ENCODE measurements around the gene FAM193A.

The FAM193A gene

DNA sequence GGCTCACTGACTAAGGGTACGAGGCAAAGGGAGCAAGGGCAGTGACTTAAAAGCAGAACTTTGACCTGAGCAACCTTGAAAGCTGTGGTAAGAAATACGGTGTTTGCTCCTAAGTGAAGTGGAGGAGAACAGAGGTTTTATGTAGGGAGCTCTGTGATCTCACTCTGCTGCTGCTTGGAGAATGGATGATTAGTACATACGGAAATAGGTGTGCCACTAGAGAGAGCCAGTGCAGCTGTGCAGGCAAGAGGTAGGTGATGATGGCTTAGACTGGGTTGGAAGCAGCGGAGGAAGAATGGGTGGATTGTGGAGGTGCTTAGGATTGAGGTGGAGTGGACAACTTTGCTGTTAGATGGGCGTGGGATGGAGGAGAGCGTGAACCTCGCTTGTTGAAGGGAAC is 85.0 kb downstream of the FAM193A start:
- H3K4me3 ChIP-seq (replicated peaks; ENCODE audit: low read depth, low read length), result no peak overlapping the region
- TF ChIP-seq CTCF (IDR thresholded peaks at IDR 0.05; ENCODE audit: low read length, missing control alignments), result no peak
- no peak for DNase-seq (ENCODE audit: low read depth)

GRCh38 chr4:2623442-2623841 is 87.0 kb downstream of the FAM193A start:
- no peak overlapping the region for H3K4me3 ChIP-seq (replicated peaks; ENCODE audit: low read depth, low read length)
- no peak for TF ChIP-seq CTCF (IDR thresholded peaks at IDR 0.05; ENCODE audit: low read length, missing control alignments)
- DNase-seq (ENCODE audit: low read depth), result no peak

GRCh38 chr4:2624782-2625530 is 88.5 kb downstream of the FAM193A start:
- no peak for TF ChIP-seq CTCF (IDR thresholded peaks at IDR 0.05; ENCODE audit: low read length, missing control alignments)
- no peak for DNase-seq (ENCODE audit: low read depth)
- no peak overlapping the region for H3K4me3 ChIP-seq (replicated peaks; ENCODE audit: low read depth, low read length)

DNA sequence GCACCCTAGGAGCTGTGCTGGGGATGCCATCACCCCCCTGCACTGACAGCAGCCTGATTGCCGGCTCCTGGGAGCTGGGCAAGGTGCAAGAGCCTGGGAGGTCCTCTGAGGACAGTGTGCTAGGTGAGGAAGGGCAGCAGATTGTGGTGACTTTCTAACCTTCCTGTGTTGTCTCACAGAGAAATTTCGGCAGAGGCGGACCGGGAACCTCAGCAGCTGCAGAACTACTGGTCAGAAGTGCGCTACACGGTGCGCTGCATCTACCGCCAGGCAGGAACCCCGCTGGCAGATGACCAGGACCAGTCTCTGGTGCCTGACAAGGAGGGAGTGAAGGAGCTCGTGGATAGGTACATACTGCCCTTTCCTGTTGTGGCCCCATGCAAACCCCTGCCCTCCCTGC is 89.8 kb downstream of the FAM193A start:
- TF ChIP-seq CTCF (IDR thresholded peaks at IDR 0.05; ENCODE audit: low read length, missing control alignments), result no peak
- H3K4me3 ChIP-seq (replicated peaks; ENCODE audit: low read depth, low read length), result no peak overlapping the region
- no peak for DNase-seq (ENCODE audit: low read depth)

DNA sequence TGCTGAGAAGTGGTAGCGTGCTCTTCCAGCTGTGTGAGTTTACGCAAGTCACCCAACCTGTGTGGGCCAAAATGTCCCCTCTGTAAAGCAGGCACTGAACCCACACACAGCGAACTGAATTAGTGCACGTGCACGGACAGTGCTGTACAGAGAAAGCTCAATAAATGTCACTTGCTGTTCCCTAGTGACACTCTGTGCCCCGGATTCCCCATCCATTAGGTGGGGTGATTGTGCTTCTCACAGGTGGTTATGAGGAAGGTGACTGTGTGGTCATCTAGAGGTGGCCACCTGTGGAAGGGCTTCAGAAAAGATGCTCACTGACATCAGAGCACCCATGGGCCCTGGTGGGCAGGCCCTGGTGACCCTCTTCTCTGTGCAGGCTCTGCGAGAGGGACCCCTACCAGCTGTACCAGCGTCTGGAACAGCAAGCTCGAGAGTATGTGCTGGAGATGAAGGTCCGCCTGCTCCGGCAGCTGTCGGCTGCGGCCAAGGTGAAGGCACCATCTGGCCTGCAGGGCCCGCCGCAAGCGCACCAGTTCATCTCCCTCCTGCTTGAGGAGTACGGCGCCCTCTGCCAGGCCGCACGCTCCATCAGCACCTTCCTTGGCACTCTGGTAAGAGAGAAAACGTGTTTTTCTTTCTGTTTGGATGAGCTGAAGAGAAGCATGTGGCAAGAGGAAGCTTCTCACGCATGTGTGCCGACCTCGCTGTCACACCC is 94.3 kb downstream of the FAM193A start:
- no peak overlapping the region for H3K4me3 ChIP-seq (replicated peaks; ENCODE audit: low read depth, low read length)
- TF ChIP-seq CTCF (IDR thresholded peaks at IDR 0.05; ENCODE audit: low read length, missing control alignments), result no peak
- no peak for DNase-seq (ENCODE audit: low read depth)

- no peak for DNase-seq (ENCODE audit: low read depth)
- no peak for TF ChIP-seq CTCF (IDR thresholded peaks at IDR 0.05; ENCODE audit: low read length, missing control alignments)
- no peak overlapping the region for H3K4me3 ChIP-seq (replicated peaks; ENCODE audit: low read depth, low read length)
These were observed 97.6 kb downstream of the FAM193A start for GRCh38 chr4:2634014-2634413.
